ENCODE data around the gene MOB1A. TPM values are rescaled to one million over a fixed set of nuclear protein-coding genes. Genes with fewer than 3 reads are reported as not detected.
A peak's percentile ranks its signal among the peaks of the same experiment; 100 is the strongest.
"Not testable (repeated sequence)": the region's sequence is repeated elsewhere in the genome, so short reads cannot be mapped to it uniquely, and the experiment has no call there.

MOB1A gene
- total RNA-seq, 2 experiments from 2014 or later = 156 to 161 TPM

DNA sequence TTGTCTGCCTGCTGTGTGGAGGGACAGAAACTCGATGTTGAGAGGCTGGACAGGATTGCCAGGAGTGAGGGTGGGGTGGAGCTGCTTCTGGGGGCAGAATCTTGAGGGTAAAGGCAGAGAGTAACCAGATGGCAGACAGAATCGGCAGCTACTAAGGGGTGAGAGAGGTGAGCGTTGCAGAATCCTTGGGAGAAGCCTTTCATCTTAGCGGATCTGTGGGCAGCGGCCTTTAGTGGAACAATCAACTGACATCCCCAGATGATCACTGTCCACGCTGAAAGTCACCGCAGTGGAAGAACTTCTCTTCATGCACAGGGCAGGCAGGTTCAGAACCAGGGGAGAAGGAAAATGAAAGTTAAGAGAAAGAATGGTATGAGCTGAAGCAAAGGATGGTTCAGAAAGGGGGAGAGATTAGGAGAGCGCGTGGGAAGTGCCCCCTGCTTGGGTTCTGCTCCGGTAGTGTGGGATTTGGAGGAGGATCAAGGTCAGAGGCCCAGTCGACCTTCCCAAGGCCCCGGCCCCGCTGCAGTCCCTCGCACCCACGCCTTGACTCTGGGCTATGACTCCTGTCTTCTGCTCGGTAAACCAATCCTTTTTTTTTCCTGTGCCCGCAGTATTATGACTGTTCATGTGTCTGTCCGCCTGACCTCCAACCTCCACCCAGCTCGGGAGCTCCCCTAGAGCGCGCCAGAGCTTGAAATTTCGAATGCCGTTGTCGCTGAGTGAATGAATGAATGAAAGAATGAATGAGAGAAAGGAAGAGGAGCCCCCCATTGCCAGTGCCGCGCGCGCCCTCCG is 31.6 kb downstream of the MOB1A start:
- DNase-seq = no peak
- peaks cover 6% of the 10 kb centered on the region for H3K4me1 Mint-ChIP-seq
- H3K27me3 Mint-ChIP-seq = no peaks in the 10 kb centered on the region
- no peak overlapping the region for H3K4me3 Mint-ChIP-seq
- peaks cover 12% of the 10 kb centered on the region for H3K36me3 Mint-ChIP-seq
- no peaks in the 10 kb centered on the region for H3K9me3 Mint-ChIP-seq
- no peak overlapping the region for H3K27ac Mint-ChIP-seq

- Mint-ChIP-seq H3K9me3 (no peaks in the 10 kb centered on the region), H3K27me3 (no peaks in the 10 kb centered on the region), H3K4me1 (peaks cover 8% of the 10 kb centered on the region), H3K4me3 (no peak overlapping the region), H3K36me3 (peaks cover 19% of the 10 kb centered on the region), H3K27ac (no peak overlapping the region)
- DNase-seq = no peak
Observed at GRCh38 chr2:74142340-74142739, 36.3 kb downstream of the MOB1A start.

DNA sequence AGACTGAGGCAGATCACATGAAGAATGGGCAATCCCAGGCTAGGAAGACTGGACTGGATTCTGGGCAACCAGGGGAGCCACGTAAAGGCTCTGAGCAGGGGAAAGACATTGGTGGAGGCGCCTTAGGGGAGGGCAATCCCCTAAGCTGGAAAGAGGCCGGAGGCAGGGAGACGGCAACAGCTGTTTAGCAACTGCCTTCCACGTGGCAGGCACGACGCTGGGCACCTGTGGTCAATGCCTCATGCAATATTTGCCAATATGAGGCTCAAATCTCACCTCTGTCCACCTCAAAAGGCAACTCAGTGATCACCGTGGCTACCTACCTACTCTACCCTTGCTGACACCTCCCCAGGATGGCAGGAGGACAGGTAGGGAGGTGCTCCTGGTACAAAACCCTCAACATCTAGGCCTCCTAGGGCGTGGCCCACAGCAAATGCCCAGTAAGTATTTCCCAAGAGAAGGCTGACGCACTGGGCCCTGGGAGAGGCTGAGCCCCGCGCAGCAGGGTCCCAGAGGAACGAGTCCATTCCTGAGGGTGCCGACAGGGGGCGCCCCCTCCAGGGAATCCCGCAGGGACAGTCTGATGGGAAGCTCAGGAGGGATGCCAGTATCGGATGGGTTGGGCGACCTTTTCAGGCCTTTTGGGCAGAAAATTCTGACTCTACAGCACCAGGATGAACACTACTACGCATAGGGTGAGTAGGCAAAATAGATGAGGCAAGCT is 39.9 kb downstream of the MOB1A start:
- no peaks in the 10 kb centered on the region for H3K9me3 Mint-ChIP-seq
- no peak overlapping the region for H3K4me3 Mint-ChIP-seq
- peaks cover 2% of the 10 kb centered on the region for H3K4me1 Mint-ChIP-seq
- H3K36me3 Mint-ChIP-seq = peaks cover 26% of the 10 kb centered on the region
- no peak for DNase-seq
- H3K27me3 Mint-ChIP-seq = no peaks in the 10 kb centered on the region
- H3K27ac Mint-ChIP-seq = no peak overlapping the region

DNA sequence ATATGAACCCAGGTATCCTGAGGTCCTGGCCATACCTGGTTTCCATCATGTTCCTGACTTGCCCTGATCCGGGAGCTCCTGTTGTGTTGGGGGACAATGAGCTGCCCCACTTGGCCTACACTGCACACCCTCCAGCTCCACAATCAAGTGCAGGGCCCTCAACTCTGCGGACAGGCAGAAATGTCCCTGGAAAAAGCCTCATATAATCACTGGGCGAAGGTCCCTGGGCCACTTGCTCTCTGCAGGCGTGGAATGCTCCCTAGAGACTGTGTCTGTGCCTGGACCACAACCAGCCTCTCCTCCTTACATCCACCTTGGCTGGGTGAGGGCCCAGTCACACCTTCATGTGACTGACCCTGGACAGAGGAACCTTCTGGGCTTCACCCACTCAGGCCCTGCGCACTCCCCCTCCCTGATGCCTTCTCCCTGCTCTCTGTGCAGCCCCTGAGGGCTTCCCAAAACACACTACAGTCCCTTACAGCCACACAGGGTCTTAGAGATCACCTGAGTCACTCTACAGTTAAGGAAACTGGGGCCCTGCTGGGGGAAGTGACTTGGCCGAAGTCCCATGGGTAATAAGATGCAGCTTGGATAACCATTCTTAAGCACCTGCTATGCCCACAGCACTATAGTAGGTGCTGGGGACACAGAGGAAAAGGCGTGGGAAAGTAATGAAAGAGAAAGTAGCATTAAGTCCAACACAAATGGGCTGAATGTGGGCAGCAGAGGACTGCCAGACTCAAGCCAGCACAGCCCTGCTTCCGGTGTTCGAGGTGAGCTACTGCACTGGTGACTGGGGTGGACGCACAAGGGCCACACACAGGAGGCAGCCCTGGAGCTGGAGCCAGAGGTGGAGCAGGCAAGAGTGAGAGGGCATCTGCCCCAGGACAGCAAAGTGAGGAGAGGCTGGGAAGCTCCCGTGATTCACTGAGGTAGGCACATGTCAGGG is 40.8 kb downstream of the MOB1A start:
- no peak for DNase-seq
- Mint-ChIP-seq H3K4me3 (no peak overlapping the region), H3K4me1 (peaks cover 2% of the 10 kb centered on the region), H3K27ac (no peak overlapping the region), H3K36me3 (peaks cover 33% of the 10 kb centered on the region), H3K27me3 (no peaks in the 10 kb centered on the region), H3K9me3 (no peaks in the 10 kb centered on the region)

DNA sequence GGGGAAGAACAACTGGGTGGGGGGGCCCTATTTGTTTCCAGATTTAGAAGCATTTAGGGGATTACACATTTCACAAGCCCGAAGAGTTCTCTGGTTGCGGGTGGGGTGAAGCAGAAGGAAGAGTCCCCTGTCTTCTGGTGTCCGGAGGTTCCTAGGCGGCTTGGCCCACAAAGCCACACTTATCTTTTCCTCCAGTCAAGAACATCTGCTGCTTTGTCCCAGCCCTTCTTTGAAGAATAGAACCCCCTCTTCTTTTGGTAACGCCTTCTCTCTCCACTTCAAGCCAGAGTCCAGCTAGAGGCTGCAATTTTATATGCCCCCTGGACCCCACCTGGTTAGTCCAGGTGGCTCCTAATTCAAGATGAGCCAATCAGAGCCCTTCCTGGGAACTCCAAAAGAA is 46.8 kb downstream of the MOB1A start:
- Mint-ChIP-seq H3K27me3 (peaks cover 29% of the 10 kb centered on the region), H3K9me3 (no peaks in the 10 kb centered on the region), H3K4me1 (no peaks in the 10 kb centered on the region), H3K4me3 (no peak overlapping the region), H3K36me3 (peaks cover 16% of the 10 kb centered on the region), H3K27ac (no peak overlapping the region)
- no peak for DNase-seq

- Mint-ChIP-seq H3K27ac (no peak overlapping the region), H3K27me3 (peaks cover 29% of the 10 kb centered on the region), H3K36me3 (peaks cover 14% of the 10 kb centered on the region), H3K4me1 (no peaks in the 10 kb centered on the region), H3K9me3 (no peaks in the 10 kb centered on the region), H3K4me3 (no peak overlapping the region)
- no peak for DNase-seq
Observed at GRCh38 chr2:74130211-74130995, 48.3 kb downstream of the MOB1A start.

GRCh38 chr2:74128206-74128605 is 50.5 kb downstream of the MOB1A start:
- H3K27me3 Mint-ChIP-seq = peaks cover 29% of the 10 kb centered on the region
- no peak overlapping the region for H3K4me3 Mint-ChIP-seq
- H3K4me1 Mint-ChIP-seq = no peaks in the 10 kb centered on the region
- no peak for DNase-seq
- no peak overlapping the region for H3K27ac Mint-ChIP-seq
- H3K36me3 Mint-ChIP-seq = peaks cover 4% of the 10 kb centered on the region
- no peaks in the 10 kb centered on the region for H3K9me3 Mint-ChIP-seq

- Mint-ChIP-seq H3K9me3 (peaks cover 15% of the 10 kb centered on the region), H3K36me3 (peaks cover 22% of the 10 kb centered on the region), H3K4me1 (peaks cover 11% of the 10 kb centered on the region)
- not testable (repeated sequence) for H3K4me3 Mint-ChIP-seq, DNase-seq, H3K27me3 Mint-ChIP-seq, H3K27ac Mint-ChIP-seq
Observed at GRCh38 chr2:74123955-74124354, 54.7 kb downstream of the MOB1A start.

DNA sequence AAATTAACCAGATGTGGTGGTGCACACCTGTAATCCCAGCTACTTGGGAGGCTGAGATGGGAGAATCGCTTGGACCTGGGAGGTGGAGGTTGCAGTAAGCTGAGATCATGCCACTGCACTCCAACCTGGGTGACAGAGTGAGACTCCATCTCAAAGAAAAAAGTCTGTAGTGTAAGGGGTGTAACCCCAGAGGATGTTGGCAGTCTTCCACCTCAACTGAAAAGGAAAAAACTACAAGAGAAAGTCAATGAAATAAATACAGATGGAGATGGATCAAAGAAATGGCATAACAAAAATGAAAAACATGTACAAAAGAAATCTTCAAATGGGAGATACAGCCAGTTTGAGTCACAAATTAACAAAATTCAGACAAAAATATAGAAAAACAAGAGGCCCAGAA is 56.8 kb downstream of the MOB1A start:
- Mint-ChIP-seq H3K4me1 (peaks cover 11% of the 10 kb centered on the region), H3K36me3 (peaks cover 22% of the 10 kb centered on the region), H3K9me3 (peaks cover 15% of the 10 kb centered on the region)
- H3K27ac Mint-ChIP-seq, H3K27me3 Mint-ChIP-seq, DNase-seq, H3K4me3 Mint-ChIP-seq: not testable (repeated sequence)

- H3K4me1 Mint-ChIP-seq = peaks cover 11% of the 10 kb centered on the region
- peaks cover 9% of the 10 kb centered on the region for H3K27me3 Mint-ChIP-seq
- DNase-seq = peak; percentile 92
- peaks cover 22% of the 10 kb centered on the region for H3K36me3 Mint-ChIP-seq
- peak overlapping the region; percentile 85 for H3K27ac Mint-ChIP-seq
- H3K4me3 Mint-ChIP-seq = peak overlapping the region; percentile 86
- H3K9me3 Mint-ChIP-seq = peaks cover 15% of the 10 kb centered on the region
Observed at GRCh38 chr2:74119912-74120825, 58.5 kb downstream of the MOB1A start.

DNA sequence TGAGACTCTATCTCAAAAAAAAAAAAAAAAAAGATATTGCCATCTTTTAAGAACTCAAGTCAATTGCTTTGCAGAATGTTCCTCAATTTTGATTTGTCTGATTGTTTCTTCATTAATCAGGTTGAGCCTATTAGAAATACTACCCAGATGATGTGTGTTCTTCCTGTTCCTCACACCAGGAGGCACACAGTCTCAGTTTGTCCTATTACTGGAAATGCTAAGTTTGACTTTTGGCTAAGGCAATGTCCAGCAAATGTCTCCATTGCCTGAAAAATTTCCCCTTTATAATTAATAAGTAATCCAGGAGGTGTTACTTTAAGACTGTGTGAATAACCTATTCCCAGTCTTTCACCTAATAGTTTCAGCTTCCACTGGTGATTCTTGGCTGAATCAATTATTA is 59.3 kb downstream of the MOB1A start:
- H3K9me3 Mint-ChIP-seq = peaks cover 15% of the 10 kb centered on the region
- no peak overlapping the region for H3K27ac Mint-ChIP-seq
- no peak for DNase-seq
- peaks cover 22% of the 10 kb centered on the region for H3K36me3 Mint-ChIP-seq
- no peak overlapping the region for H3K4me3 Mint-ChIP-seq
- H3K27me3 Mint-ChIP-seq = peaks cover 15% of the 10 kb centered on the region
- peaks cover 11% of the 10 kb centered on the region for H3K4me1 Mint-ChIP-seq

- Mint-ChIP-seq H3K36me3 (no peaks in the 10 kb centered on the region), H3K4me3 (no peak overlapping the region), H3K27ac (no peak overlapping the region), H3K9me3 (no peaks in the 10 kb centered on the region), H3K27me3 (peaks cover 11% of the 10 kb centered on the region), H3K4me1 (peaks cover 1% of the 10 kb centered on the region)
- no peak for DNase-seq
Observed at GRCh38 chr2:74111380-74111779, 67.3 kb downstream of the MOB1A start.

GRCh38 chr2:74110537-74110936 is 68.1 kb downstream of the MOB1A start:
- peaks cover 10% of the 10 kb centered on the region for H3K27me3 Mint-ChIP-seq
- no peaks in the 10 kb centered on the region for H3K36me3 Mint-ChIP-seq
- no peak overlapping the region for H3K27ac Mint-ChIP-seq
- H3K4me3 Mint-ChIP-seq = no peak overlapping the region
- DNase-seq = no peak
- H3K9me3 Mint-ChIP-seq = no peaks in the 10 kb centered on the region
- peaks cover 1% of the 10 kb centered on the region for H3K4me1 Mint-ChIP-seq
